ENCODE data around the gene ZNF827. TPM values are rescaled to one million over a fixed set of nuclear protein-coding genes. Genes with fewer than 3 reads are reported as not detected.

ZNF827 gene
- polyA plus RNA-seq, 1 donor from 2014 or later = 12.1 TPM

DNA sequence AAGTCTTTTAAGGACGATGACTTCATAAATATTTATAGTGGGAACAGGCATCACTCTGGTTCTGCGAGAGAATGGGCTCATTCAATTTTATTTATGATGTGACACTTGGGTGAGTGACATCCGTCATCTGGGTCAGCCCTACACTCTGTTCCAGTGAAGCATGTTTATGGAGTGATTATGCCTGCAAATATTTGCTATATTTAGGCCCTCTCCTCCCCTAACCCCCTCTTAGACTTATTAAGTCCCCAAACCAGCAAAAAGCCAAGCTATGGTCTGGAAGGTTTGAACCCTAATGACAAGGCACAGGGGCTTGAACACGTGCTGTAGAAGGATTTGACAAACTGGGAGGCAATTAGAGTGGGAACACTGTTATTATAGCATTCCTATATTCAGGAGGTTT, 202.8 kb downstream of the ZNF827 start (continued):
- TF ChIP-seq EZH2 (IDR thresholded peaks at IDR 0.05; ENCODE audit: borderline replicate concordance, insufficient read depth, low read length, poor library complexity, severe bottlenecking) = no peak

GRCh38 chr4:145735347-145735675, 203.3 kb downstream of the ZNF827 start:
- Histone ChIP-seq H3F3A (ENCODE audit: insufficient read depth, low read length, poor library complexity, severe bottlenecking) (no peaks in the 10 kb centered on the region), H2AFZ (ENCODE audit: low read depth, low read length) (no peak overlapping the region), H3K9ac (ENCODE audit: low read length) (no peak overlapping the region), H3K36me3 (ENCODE audit: insufficient read depth, low read length) (no peaks in the 10 kb centered on the region), H3K9me3 (ENCODE audit: low read length) (no peaks in the 10 kb centered on the region), H3K27me3 (ENCODE audit: insufficient read depth, low read depth, low read length) (no peaks in the 10 kb centered on the region), H3K27ac (ENCODE audit: low read length) (no peak overlapping the region), H3K4me3 (ENCODE audit: low read length) (no peak overlapping the region), H3K79me2 (replicated peaks; ENCODE audit: insufficient read depth, low read length) (no peaks in the 10 kb centered on the region), H3K9me2 (ENCODE audit: insufficient read depth, low read length) (no peaks in the 10 kb centered on the region), H4K20me1 (ENCODE audit: insufficient read depth) (no peaks in the 10 kb centered on the region), H3K4me2 (ENCODE audit: low read length) (no peak overlapping the region)
- TF ChIP-seq EP300 (conservative IDR thresholded peaks at IDR 0.05; ENCODE audit: poor library complexity, severe bottlenecking) = no peak
- no peak for TF ChIP-seq EZH2 (IDR thresholded peaks at IDR 0.05; ENCODE audit: borderline replicate concordance, insufficient read depth, low read length, poor library complexity, severe bottlenecking)
- no peak for TF ChIP-seq TAF1 (IDR thresholded peaks at IDR 0.05; ENCODE audit: low read depth)
- TF ChIP-seq MXI1 (conservative IDR thresholded peaks at IDR 0.05; ENCODE audit: poor library complexity, severe bottlenecking) = no peak
- no peak for TF ChIP-seq REST (IDR thresholded peaks at IDR 0.05; ENCODE audit: borderline replicate concordance)
- no peak for TF ChIP-seq SMC3 (conservative IDR thresholded peaks at IDR 0.05; ENCODE audit: poor library complexity)
- TF ChIP-seq RAD21 (conservative IDR thresholded peaks at IDR 0.05) = no peak
- TF ChIP-seq CTCF (IDR thresholded peaks at IDR 0.05; ENCODE audit: poor library complexity, severe bottlenecking) = no peak
- no peak for TF ChIP-seq POLR2AphosphoS5 (IDR thresholded peaks at IDR 0.05)

DNA sequence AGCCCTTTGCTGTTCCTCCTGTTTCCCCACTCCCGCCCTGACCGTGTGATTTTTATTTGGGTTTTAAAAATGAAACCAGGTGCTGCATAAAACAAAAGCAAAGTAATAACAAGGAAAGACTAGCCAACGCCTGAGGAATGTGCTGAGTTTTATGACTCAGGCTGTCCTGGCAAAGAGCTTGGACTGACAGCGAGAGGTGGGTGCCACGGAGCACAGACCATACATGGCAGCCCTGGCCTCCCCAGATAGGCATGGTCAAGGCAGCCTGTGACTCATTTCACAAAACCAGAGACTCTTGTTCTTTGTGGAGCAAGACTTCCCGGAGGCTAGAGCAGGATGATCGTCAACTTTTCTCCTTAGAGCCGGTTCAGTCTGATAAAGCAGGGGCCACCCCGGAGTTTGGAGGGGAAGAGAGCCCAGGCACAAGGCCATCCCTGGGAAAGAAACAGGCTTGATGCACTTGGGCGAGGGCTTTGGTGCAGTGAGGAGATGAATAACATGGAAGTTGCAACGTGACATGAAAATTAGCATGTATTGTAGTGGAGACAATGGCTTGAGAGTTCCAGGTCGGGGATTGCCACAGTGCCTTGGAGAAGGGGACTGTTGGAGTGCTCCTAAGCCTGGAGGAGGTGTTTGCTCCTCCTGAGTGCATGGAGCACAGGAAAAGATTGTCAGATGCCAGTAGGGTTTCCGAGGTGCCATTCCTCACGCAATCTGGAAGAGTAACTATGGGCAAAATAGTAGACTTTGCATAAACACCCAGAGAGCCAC, 203.9 kb downstream of the ZNF827 start:
- TF ChIP-seq SMC3 (conservative IDR thresholded peaks at IDR 0.05; ENCODE audit: poor library complexity) = no peak
- no peak for TF ChIP-seq EZH2 (IDR thresholded peaks at IDR 0.05; ENCODE audit: borderline replicate concordance, insufficient read depth, low read length, poor library complexity, severe bottlenecking)
- no peak for TF ChIP-seq REST (IDR thresholded peaks at IDR 0.05; ENCODE audit: borderline replicate concordance)
- no peak for TF ChIP-seq POLR2AphosphoS5 (IDR thresholded peaks at IDR 0.05)
- no peak for TF ChIP-seq CTCF (IDR thresholded peaks at IDR 0.05; ENCODE audit: poor library complexity, severe bottlenecking)
- TF ChIP-seq MXI1 (conservative IDR thresholded peaks at IDR 0.05; ENCODE audit: poor library complexity, severe bottlenecking) = no peak
- TF ChIP-seq RAD21 (conservative IDR thresholded peaks at IDR 0.05) = no peak
- TF ChIP-seq EP300 (conservative IDR thresholded peaks at IDR 0.05; ENCODE audit: poor library complexity, severe bottlenecking) = no peak
- TF ChIP-seq TAF1 (IDR thresholded peaks at IDR 0.05; ENCODE audit: low read depth) = no peak
- no peak overlapping the region for H3K27ac ChIP-seq (ENCODE audit: low read length)

More for the DNA sequence above, 203.9 kb downstream of the ZNF827 start:
- no peak overlapping the region for H3K9ac ChIP-seq (ENCODE audit: low read length)
- no peaks in the 10 kb centered on the region for H3K79me2 ChIP-seq (replicated peaks; ENCODE audit: insufficient read depth, low read length)
- no peaks in the 10 kb centered on the region for H3F3A ChIP-seq (ENCODE audit: insufficient read depth, low read length, poor library complexity, severe bottlenecking)
- no peak overlapping the region for H3K4me2 ChIP-seq (ENCODE audit: low read length)
- H3K36me3 ChIP-seq (ENCODE audit: insufficient read depth, low read length) = no peaks in the 10 kb centered on the region
- no peak overlapping the region for H3K4me3 ChIP-seq (ENCODE audit: low read length)
- no peaks in the 10 kb centered on the region for H3K27me3 ChIP-seq (ENCODE audit: insufficient read depth, low read depth, low read length)
- H4K20me1 ChIP-seq (ENCODE audit: insufficient read depth) = no peaks in the 10 kb centered on the region
- H2AFZ ChIP-seq (ENCODE audit: low read depth, low read length) = no peak overlapping the region
- H3K9me3 ChIP-seq (ENCODE audit: low read length) = no peaks in the 10 kb centered on the region
- H3K9me2 ChIP-seq (ENCODE audit: insufficient read depth, low read length) = no peaks in the 10 kb centered on the region

Measured in neural cell (in vitro differentiated cells).